ENCODE data around the gene GBA2.

The GBA2 gene

DNA sequence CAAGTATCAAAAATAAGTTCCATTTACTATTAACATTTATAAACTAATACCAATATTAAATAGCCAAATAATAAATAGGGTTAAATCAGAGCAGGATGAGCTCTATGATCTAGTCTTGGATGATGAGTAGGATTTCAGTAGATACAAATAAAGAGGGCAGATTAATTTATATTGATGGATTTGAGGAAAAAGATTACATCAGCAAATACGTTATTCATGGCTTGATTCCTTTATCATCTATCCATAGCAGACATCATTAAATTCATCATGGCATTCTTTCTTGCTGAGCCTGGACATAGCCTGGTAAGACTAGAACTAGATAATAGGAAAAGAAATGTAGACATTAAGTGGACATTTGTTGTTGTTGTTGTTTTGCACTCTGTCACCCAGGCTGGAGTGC lies 18.4 kb upstream of the GBA2 start:
- Histone ChIP-seq H3K4me3 (no peak overlapping the region), H3K27ac (no peak overlapping the region), H4K20me1 (no peaks in the 10 kb centered on the region), H3K4me2 (no peak overlapping the region), H3K9ac (no peak overlapping the region), H3K27me3 (no peaks in the 10 kb centered on the region), H3K9me3 (peaks cover 3% of the 10 kb centered on the region; the same call in 1 of the 2 replicates), H3K36me3 (no peaks in the 10 kb centered on the region), H3K4me1 (no peaks in the 10 kb centered on the region)
- TF ChIP-seq Cebpa-rat (IDR thresholded peaks at IDR 0.05) = no peak

- no peak overlapping the region for H3K27ac ChIP-seq
- H3K4me3 ChIP-seq = no peak overlapping the region
- no peaks in the 10 kb centered on the region for H4K20me1 ChIP-seq
- H3K4me2 ChIP-seq = no peak overlapping the region
- H3K36me3 ChIP-seq = no peaks in the 10 kb centered on the region
- H3K27me3 ChIP-seq = no peaks in the 10 kb centered on the region
- 0 out of 2 replicates have a peak, but pooled peaks cover under 1% of the 10 kb centered on the region for H3K4me1 ChIP-seq
- H3K9me3 ChIP-seq = peaks cover 3% of the 10 kb centered on the region; the same call in 1 of the 2 replicates
- H3K9ac ChIP-seq = no peak overlapping the region
- TF ChIP-seq Cebpa-rat (IDR thresholded peaks at IDR 0.05) = no peak
These were observed 18.0 kb upstream of the GBA2 start for GRCh38 chr9:35766997-35767396.

- Histone ChIP-seq H3K9me3 (peaks cover 3% of the 10 kb centered on the region; the same call in 1 of the 2 replicates), H3K4me2 (no peak overlapping the region), H4K20me1 (no peaks in the 10 kb centered on the region), H3K36me3 (no peaks in the 10 kb centered on the region), H3K9ac (no peak overlapping the region), H3K4me1 (peaks cover 32% of the 10 kb centered on the region), H3K4me3 (no peak overlapping the region), H3K27ac (no peak overlapping the region), H3K27me3 (no peaks in the 10 kb centered on the region)
- no peak for TF ChIP-seq Cebpa-rat (IDR thresholded peaks at IDR 0.05)
These were observed 14.8 kb upstream of the GBA2 start for GRCh38 chr9:35763803-35764202.

DNA sequence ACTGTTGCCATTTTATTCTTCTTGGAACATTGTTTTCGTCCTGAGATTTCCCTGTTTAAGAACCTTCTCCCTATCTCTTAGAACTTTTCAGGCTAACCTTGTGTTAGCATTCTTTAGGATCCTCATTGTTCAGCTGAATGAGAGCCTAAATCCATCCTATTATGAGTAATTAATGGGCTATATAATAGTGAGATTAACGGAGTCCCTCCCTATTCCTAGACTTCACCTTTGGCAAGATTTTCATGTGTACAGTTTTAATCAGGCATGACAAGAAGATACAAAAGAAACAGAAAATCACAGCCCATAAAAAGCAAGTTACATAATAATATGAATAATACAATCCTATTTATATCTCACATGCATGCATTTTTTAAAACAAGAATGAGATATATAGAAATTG lies 14.2 kb upstream of the GBA2 start:
- Histone ChIP-seq H3K9ac (no peak overlapping the region), H3K27me3 (no peaks in the 10 kb centered on the region), H3K4me1 (peaks cover 38% of the 10 kb centered on the region), H3K27ac (no peak overlapping the region), H3K4me2 (no peak overlapping the region), H4K20me1 (no peaks in the 10 kb centered on the region), H3K9me3 (peaks cover 3% of the 10 kb centered on the region; the same call in 1 of the 2 replicates), H3K4me3 (no peak overlapping the region), H3K36me3 (no peaks in the 10 kb centered on the region)
- no peak for TF ChIP-seq Cebpa-rat (IDR thresholded peaks at IDR 0.05)

- Histone ChIP-seq H3K9me3 (peaks cover 3% of the 10 kb centered on the region; the same call in 1 of the 2 replicates), H3K4me1 (peaks cover 64% of the 10 kb centered on the region), H3K27ac (no peak overlapping the region), H3K4me3 (no peak overlapping the region), H4K20me1 (no peaks in the 10 kb centered on the region), H3K36me3 (no peaks in the 10 kb centered on the region), H3K9ac (no peak overlapping the region), H3K27me3 (no peaks in the 10 kb centered on the region), H3K4me2 (peak overlapping the region; percentile 68)
- no peak for TF ChIP-seq Cebpa-rat (IDR thresholded peaks at IDR 0.05)
These were observed 11.6 kb upstream of the GBA2 start for GRCh38 chr9:35760651-35761050.

DNA sequence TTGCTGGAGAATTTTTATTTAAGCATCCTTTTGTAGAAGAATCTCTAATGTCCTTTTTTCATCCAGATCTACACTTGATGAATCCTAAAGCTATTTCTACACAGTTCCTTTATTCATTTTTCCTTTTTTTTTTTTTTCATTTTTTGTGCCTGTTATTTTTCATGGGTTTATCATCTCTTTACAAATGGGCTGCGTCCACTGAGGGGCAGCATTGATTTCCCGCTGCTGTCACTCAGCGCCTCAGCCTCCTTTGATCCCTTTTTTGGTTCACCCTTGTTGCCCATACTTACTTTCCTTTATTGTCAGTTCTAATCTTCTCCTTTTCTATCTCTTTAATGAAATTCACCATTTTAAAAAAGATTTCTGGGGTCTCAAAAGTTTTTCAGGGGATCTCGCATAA lies 10.8 kb upstream of the GBA2 start:
- no peaks in the 10 kb centered on the region for H3K27me3 ChIP-seq
- H3K9me3 ChIP-seq = no peaks in the 10 kb centered on the region
- no peak overlapping the region for H3K4me3 ChIP-seq
- no peaks in the 10 kb centered on the region for H4K20me1 ChIP-seq
- H3K4me1 ChIP-seq = peaks cover 71% of the 10 kb centered on the region
- H3K9ac ChIP-seq = no peak overlapping the region
- no peak overlapping the region for H3K27ac ChIP-seq
- H3K36me3 ChIP-seq = no peaks in the 10 kb centered on the region
- H3K4me2 ChIP-seq = peak overlapping the region; percentile 68; the same call in 1 of the 2 replicates
- TF ChIP-seq Cebpa-rat (IDR thresholded peaks at IDR 0.05) = no peak

GRCh38 chr9:35758475-35759050 lies 9.5 kb upstream of the GBA2 start:
- peak overlapping the region; percentile 92 for H3K4me2 ChIP-seq
- H3K4me1 ChIP-seq = peaks cover 71% of the 10 kb centered on the region
- no peaks in the 10 kb centered on the region for H4K20me1 ChIP-seq
- peak overlapping the region; percentile 87; the same call in 1 of the 2 replicates for H3K27ac ChIP-seq
- H3K4me3 ChIP-seq = no peak overlapping the region
- H3K36me3 ChIP-seq = peaks cover 10% of the 10 kb centered on the region; the same call in 1 of the 2 replicates
- no peak for TF ChIP-seq Cebpa-rat (IDR thresholded peaks at IDR 0.05)
- no peaks in the 10 kb centered on the region for H3K9me3 ChIP-seq
- H3K27me3 ChIP-seq = no peaks in the 10 kb centered on the region
- no peak overlapping the region for H3K9ac ChIP-seq

- Histone ChIP-seq H3K27ac (peak overlapping the region; percentile 87), H3K4me2 (peak overlapping the region; percentile 92), H3K36me3 (peaks cover 17% of the 10 kb centered on the region), H3K9ac (no peak overlapping the region), H4K20me1 (no peaks in the 10 kb centered on the region), H3K9me3 (no peaks in the 10 kb centered on the region), H3K27me3 (no peaks in the 10 kb centered on the region), H3K4me3 (0 out of 2 replicates have a peak overlapping the region, but pooled peaks have one; percentile 69), H3K4me1 (peaks cover 71% of the 10 kb centered on the region)
- TF ChIP-seq Cebpa-rat (IDR thresholded peaks at IDR 0.05) = no peak; the same call in 1 of the 2 replicates
These were observed 8.9 kb upstream of the GBA2 start for GRCh38 chr9:35757892-35758275.

- Histone ChIP-seq H3K9ac (peak overlapping the region; percentile 78), H3K4me3 (peak overlapping the region; percentile 69), H3K4me1 (peaks cover 71% of the 10 kb centered on the region), H3K27me3 (no peaks in the 10 kb centered on the region), H4K20me1 (no peaks in the 10 kb centered on the region), H3K4me2 (peak overlapping the region; percentile 92), H3K9me3 (no peaks in the 10 kb centered on the region), H3K27ac (peak overlapping the region; percentile 87), H3K36me3 (peaks cover 22% of the 10 kb centered on the region)
- no peak for TF ChIP-seq Cebpa-rat (IDR thresholded peaks at IDR 0.05)
These were observed 8.3 kb upstream of the GBA2 start for GRCh38 chr9:35757226-35757891.

All from BLaER1 (cell line).